CD14-positive monocyte (primary cell): Measurements from ENCODE around the gene LCLAT1. TPM values are rescaled to one million over a fixed set of nuclear protein-coding genes. Genes with fewer than 3 reads are reported as not detected.

Experiments
- DNase-seq, 3 donors: peaks; one replicate each; pipeline ENCODE4 v3.0.0-alpha.2; 2011 to 2022
- H2AFZ ChIP-seq: 2 replicates; pipeline ENCODE4 v1.6.0; 2012; ENCODE audit warnings: mild to moderate bottlenecking, low read depth, low read length, inconsistent platforms; ENCODE audit not compliant: insufficient read depth, poor library complexity, severe bottlenecking
- H3K27ac ChIP-seq, 2 donors: 1 replicate in 1 of 2; 2 replicates in 1 of 2; pipeline ENCODE4 v1.5.1; 2012 to 2013; ENCODE audit warnings: low read length in 2 of 2, control low read depth in 1 of 2, inconsistent platforms in 1 of 2, low read depth in 1 of 2, mild to moderate bottlenecking in 1 of 2
- H3K27me3 ChIP-seq, 2 donors: one replicate each; pipeline versions ENCODE4 v1.6.0 to v1.6.1; 2011 to 2013; ENCODE audit warnings: low read length in 2 of 2; ENCODE audit not compliant: control insufficient read depth in 2 of 2, insufficient read depth in 2 of 2
- H3K36me3 ChIP-seq, 2 donors: replicated peaks in 1 of 2; 1 replicate in 1 of 2; 2 replicates in 1 of 2; pipeline versions ENCODE4 v1.5.1 to v1.6.1; 2012 to 2013; ENCODE audit warnings: low read length in 2 of 2, control low read depth in 1 of 2, inconsistent platforms in 1 of 2, mild to moderate bottlenecking in 1 of 2; ENCODE audit not compliant: insufficient read depth in 2 of 2, control insufficient read depth in 1 of 2
- H3K4me1 ChIP-seq, 2 donors: 1 replicate in 1 of 2; 2 replicates in 1 of 2; pipeline versions ENCODE4 v1.5.1 to v1.6.1; 2012 to 2013; ENCODE audit warnings: low read length in 2 of 2, control low read depth in 1 of 2, inconsistent platforms in 1 of 2, mild to moderate bottlenecking in 1 of 2, moderate library complexity in 1 of 2; ENCODE audit not compliant: insufficient read depth in 2 of 2, control insufficient read depth in 1 of 2
- H3K4me2 ChIP-seq: replicated peaks from 2 replicates; pipeline ENCODE3; 2012; ENCODE audit warnings: low read length, moderate library complexity, mild to moderate bottlenecking; ENCODE audit not compliant: poor library complexity, severe bottlenecking; ENCODE audit errors: extremely low read depth
- H3K4me3 ChIP-seq, 3 experiments: fragments of 200-600 bp in 1 of 3; sonication (generic) in 1 of 3; replicated peaks in 1 of 3; 1 replicate in 2 of 3; 2 replicates in 1 of 3; pipeline ENCODE4 v1.5.1; 2011 to 2013; ENCODE audit warnings: low read length in 3 of 3, mild to moderate bottlenecking in 3 of 3, control low read depth in 2 of 3, low read depth in 2 of 3, inconsistent platforms in 1 of 3, moderate library complexity in 1 of 3
- H3K79me2 ChIP-seq: 2 replicates; pipeline ENCODE4 v1.6.0; 2012; ENCODE audit warnings: mild to moderate bottlenecking, control low read depth, inconsistent platforms, low read length, moderate library complexity; ENCODE audit not compliant: insufficient read depth
- H3K9ac ChIP-seq: 2 replicates; pipeline ENCODE4 v1.6.0; 2017; ENCODE audit warnings: low read length, mild to moderate bottlenecking; ENCODE audit not compliant: insufficient read depth, poor library complexity, severe bottlenecking
- H3K9me3 ChIP-seq, 2 donors: replicated peaks in 1 of 2; 1 replicate in 1 of 2; 2 replicates in 1 of 2; pipeline versions ENCODE4 v1.5.1 to v1.6.1; 2012 to 2013; ENCODE audit warnings: low read length in 2 of 2, control low read depth in 1 of 2; ENCODE audit not compliant: control insufficient read depth in 1 of 2, insufficient read depth in 1 of 2
- H4K20me1 ChIP-seq: 2 replicates; pipeline ENCODE4 v1.6.0; 2012; ENCODE audit warnings: mild to moderate bottlenecking, low read length, control low read depth, moderate library complexity; ENCODE audit not compliant: insufficient read depth
- H3K27ac Mint-ChIP-seq, 7 donors: one replicate each; pipeline ENCODE4 v1.8.0; 2020; ENCODE audit warnings: mild to moderate bottlenecking in 7 of 7, mixed read lengths in 7 of 7, moderate library complexity in 6 of 7, inconsistent platforms in 2 of 7
- H3K27me3 Mint-ChIP-seq, 3 donors: one replicate each; pipeline ENCODE4 v1.8.0; 2021 to 2022; ENCODE audit warnings: low read depth in 3 of 3, mild to moderate bottlenecking in 3 of 3, mixed read lengths in 3 of 3, moderate library complexity in 3 of 3, inconsistent platforms in 1 of 3
- H3K36me3 Mint-ChIP-seq, 2 donors: one replicate each; pipeline ENCODE4 v1.8.0; 2020; ENCODE audit warnings: mixed read lengths in 2 of 2, inconsistent platforms in 1 of 2, mild to moderate bottlenecking in 1 of 2
- H3K4me1 Mint-ChIP-seq: one replicate; pipeline ENCODE4 v1.8.0; 2020; ENCODE audit warnings: mild to moderate bottlenecking, mixed read lengths
- H3K4me3 Mint-ChIP-seq, 2 donors: one replicate each; pipeline ENCODE4 v1.8.0; 2020; ENCODE audit warnings: mild to moderate bottlenecking in 2 of 2, mixed read lengths in 2 of 2, moderate library complexity in 1 of 2
- H3K9me3 Mint-ChIP-seq, 7 donors: one replicate each; pipeline ENCODE4 v1.8.0; 2020 to 2022; ENCODE audit warnings: mixed read lengths in 7 of 7, mild to moderate bottlenecking in 6 of 7, moderate library complexity in 6 of 7, inconsistent platforms in 2 of 7
- WGBS: methylation state at CpG from one replicate; pipeline ENCODE4 v1.1.5; 2013; ENCODE audit warnings: missing lambda C conversion rate; ENCODE audit not compliant: insufficient coverage; 5-methylcytosine and 5-hydroxymethylcytosine counted together
- intact Hi-C, 2 donors: fragments of 100-400 bp; cut with micrococcal nuclease; formaldehyde crosslinking; loops; one replicate each; pipeline versions ENCODE4 v1.15.0 to v1.15.1; 2023
- polyA plus RNA-seq, 3 donors: library from polyadenylated mRNA; depleted of rRNA in 1 of 3; unstranded in 2 of 3; stranded (reverse) in 1 of 3; fragments of 300-500 nt in 2 of 3; fragments of >200 nt in 1 of 3; fragmentation: Illumina TruSeq in 2 of 3; gene quantifications; 1 replicate in 2 of 3; 2 replicates in 1 of 3; pipeline ENCODE4 v1.2.3, GENCODE V29; 2012 to 2021
- TF ChIP-seq, protein P1 (sequence below): fragments of 200-600 bp; IDR thresholded peaks from one replicate; pipeline ENCODE4 v1.8.0; 2022; ENCODE audit warnings: antibody characterized with exemption, mild to moderate bottlenecking

Gene LCLAT1
- polyA plus RNA-seq, 3 donors = 1.2 to 5.7 (median 1.3) TPM

GRCh38 chr2:30487603-30488002 is 40.6 kb downstream of the LCLAT1 start:
- intact Hi-C loops = no loop called here
- H3K27me3 Mint-ChIP-seq = no peaks in the 10 kb centered on the region

DNA sequence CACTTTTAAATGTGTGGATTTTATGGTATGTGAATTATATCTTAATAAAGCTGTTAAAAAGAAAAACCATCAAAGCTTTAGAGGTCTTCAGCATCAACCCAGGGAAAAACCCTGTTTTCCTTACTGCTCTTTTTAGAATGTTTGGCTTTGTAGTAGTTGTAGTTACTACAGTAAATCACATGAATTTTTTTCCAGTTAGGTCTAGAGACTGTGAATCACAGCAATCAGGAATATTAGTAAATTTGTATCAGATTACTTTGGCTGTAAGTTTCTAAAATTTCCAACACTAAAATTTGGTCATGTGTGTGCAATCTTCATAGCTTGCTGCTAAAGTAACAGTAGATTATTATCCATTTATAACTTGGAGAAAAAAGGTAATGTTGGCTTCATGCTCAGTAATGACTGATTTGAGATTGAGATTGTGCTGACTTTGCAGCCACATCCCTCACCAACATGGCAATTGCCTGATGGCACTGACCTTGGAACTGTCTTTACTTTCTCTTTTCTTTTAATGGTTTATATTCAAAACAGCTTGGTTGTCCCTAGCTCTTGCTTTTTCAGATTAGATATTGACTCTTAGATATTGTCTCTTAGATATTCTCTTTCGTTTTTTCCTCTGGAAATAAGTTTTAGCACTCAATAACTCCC is 41.1 kb downstream of the LCLAT1 start:
- intact Hi-C loops = no loop called here
- Histone ChIP-seq H3K4me1 (no peaks in the 10 kb centered on the region), H3K79me2 (no peaks in the 10 kb centered on the region), H4K20me1 (no peaks in the 10 kb centered on the region), H3K4me2 (no peak overlapping the region), H2AFZ (no peak overlapping the region), H3K27ac (no peak overlapping the region), H3K27me3 (no peaks in the 10 kb centered on the region), H3K4me3 (no peak overlapping the region), H3K36me3 (no peaks in the 10 kb centered on the region), H3K9me3 (no peaks in the 10 kb centered on the region), H3K9ac (no peak overlapping the region)
- Mint-ChIP-seq H3K27me3 (no peaks in the 10 kb centered on the region), H3K4me3 (no peak overlapping the region), H3K27ac (no peak overlapping the region), H3K9me3 (peaks cover 0 to 2% (median 0%) of the 10 kb centered on the region in 7 donors), H3K36me3 (no peaks in the 10 kb centered on the region), H3K4me1 (no peaks in the 10 kb centered on the region)
- TF ChIP-seq, protein P1, sequence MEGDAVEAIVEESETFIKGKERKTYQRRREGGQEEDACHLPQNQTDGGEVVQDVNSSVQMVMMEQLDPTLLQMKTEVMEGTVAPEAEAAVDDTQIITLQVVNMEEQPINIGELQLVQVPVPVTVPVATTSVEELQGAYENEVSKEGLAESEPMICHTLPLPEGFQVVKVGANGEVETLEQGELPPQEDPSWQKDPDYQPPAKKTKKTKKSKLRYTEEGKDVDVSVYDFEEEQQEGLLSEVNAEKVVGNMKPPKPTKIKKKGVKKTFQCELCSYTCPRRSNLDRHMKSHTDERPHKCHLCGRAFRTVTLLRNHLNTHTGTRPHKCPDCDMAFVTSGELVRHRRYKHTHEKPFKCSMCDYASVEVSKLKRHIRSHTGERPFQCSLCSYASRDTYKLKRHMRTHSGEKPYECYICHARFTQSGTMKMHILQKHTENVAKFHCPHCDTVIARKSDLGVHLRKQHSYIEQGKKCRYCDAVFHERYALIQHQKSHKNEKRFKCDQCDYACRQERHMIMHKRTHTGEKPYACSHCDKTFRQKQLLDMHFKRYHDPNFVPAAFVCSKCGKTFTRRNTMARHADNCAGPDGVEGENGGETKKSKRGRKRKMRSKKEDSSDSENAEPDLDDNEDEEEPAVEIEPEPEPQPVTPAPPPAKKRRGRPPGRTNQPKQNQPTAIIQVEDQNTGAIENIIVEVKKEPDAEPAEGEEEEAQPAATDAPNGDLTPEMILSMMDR = no peak
- no peak for DNase-seq
- no CpG with 5 or more reads among the region's 1 CpG for WGBS

More at GRCh38 chr2:30487603-30488002, 40.6 kb downstream of the LCLAT1 start:
- Histone ChIP-seq H3K4me2 (no peak overlapping the region), H3K27ac (no peak overlapping the region), H3K4me3 (no peak overlapping the region), H4K20me1 (no peaks in the 10 kb centered on the region), H3K9me3 (no peaks in the 10 kb centered on the region), H3K9ac (no peak overlapping the region), H2AFZ (no peak overlapping the region), H3K36me3 (no peaks in the 10 kb centered on the region), H3K27me3 (no peaks in the 10 kb centered on the region), H3K4me1 (peaks cover 2 to 4% of the 10 kb centered on the region in 2 donors), H3K79me2 (no peaks in the 10 kb centered on the region)
- no peak overlapping the region for H3K27ac Mint-ChIP-seq
- no peaks in the 10 kb centered on the region for H3K36me3 Mint-ChIP-seq
- H3K9me3 Mint-ChIP-seq = peaks cover 0 to 2% (median 0%) of the 10 kb centered on the region in 7 donors
- no peak for DNase-seq
- H3K4me3 Mint-ChIP-seq = no peak overlapping the region
- TF ChIP-seq, protein P1 = no peak
- peaks cover 3% of the 10 kb centered on the region for H3K4me1 Mint-ChIP-seq
